CD4-positive, alpha-beta T cell (primary cell): Measurements from ENCODE around the gene COL18A1. TPM values are rescaled to one million over a fixed set of nuclear protein-coding genes. Genes with fewer than 3 reads are reported as not detected.
"Not testable (repeated sequence)": the region's sequence is repeated elsewhere in the genome, so short reads cannot be mapped to it uniquely, and the experiment has no call there.

Experiments
- ATAC-seq: fragments of 200-7000 bp; cut with Tn5 transposase; one replicate; pipeline ENCODE4 v1.10.0; 2022; ENCODE audit warnings: mild to moderate bottlenecking; ENCODE audit not compliant: poor library complexity
- CTCF ChIA-PET: fragments of 350-600 bp; sonication (Branson Sonifier 250); formaldehyde crosslinking; loops from one replicate; lab custom pipeline; 2021; ENCODE audit warnings: antibody characterized with exemption, inconsistent platforms; lab: Charles Lee
- POLR2A ChIA-PET: fragments of 350-600 bp; sonication (Branson Sonifier 250); formaldehyde crosslinking; loops from one replicate; lab custom pipeline; 2021; ENCODE audit warnings: antibody characterized with exemption, inconsistent platforms; lab: Charles Lee
- DNase-seq, 14 experiments: peaks; one replicate each; pipeline ENCODE4 v3.0.0-alpha.2; 2013 to 2020; ENCODE audit warnings: mixed read lengths in 2 of 14
- H3K27ac ChIP-seq, 2 donors: one replicate each; pipeline versions ENCODE4 v1.5.1 to v1.7.0; 2013; ENCODE audit warnings: low read length in 2 of 2, low read depth in 1 of 2, mild to moderate bottlenecking in 1 of 2
- H3K27me3 ChIP-seq, 2 experiments: 1 replicate in 1 of 2; 2 replicates in 1 of 2; pipeline versions ENCODE4 v1.6.1 to v1.7.0; 2013; ENCODE audit warnings: low read length in 2 of 2, control low read depth in 1 of 2, mild to moderate bottlenecking in 1 of 2, moderate library complexity in 1 of 2; ENCODE audit not compliant: insufficient read depth in 2 of 2, control insufficient read depth in 1 of 2
- H3K36me3 ChIP-seq: one replicate; pipeline ENCODE4 v1.6.1; 2013; ENCODE audit warnings: low read length, control low read depth; ENCODE audit not compliant: insufficient read depth
- H3K4me1 ChIP-seq: one replicate; pipeline ENCODE4 v1.6.1; 2013; ENCODE audit warnings: low read length, control low read depth; ENCODE audit not compliant: insufficient read depth
- H3K4me3 ChIP-seq: one replicate; pipeline ENCODE4 v1.5.1; 2013; ENCODE audit warnings: mild to moderate bottlenecking, low read length, moderate library complexity
- H3K9me3 ChIP-seq, 2 experiments: 1 replicate in 1 of 2; 2 replicates in 1 of 2; pipeline versions ENCODE4 v1.6.1 to v1.7.0; 2013; ENCODE audit warnings: low read length in 2 of 2, mild to moderate bottlenecking in 2 of 2, control low read depth in 1 of 2, moderate library complexity in 1 of 2; ENCODE audit not compliant: control insufficient read depth in 1 of 2, insufficient read depth in 1 of 2
- H3K27ac Mint-ChIP-seq: one replicate; pipeline ENCODE4 v1.8.0; 2020; ENCODE audit warnings: mixed read lengths
- H3K27me3 Mint-ChIP-seq: one replicate; pipeline ENCODE4 v1.8.0; 2021; ENCODE audit warnings: mixed read lengths
- H3K36me3 Mint-ChIP-seq: one replicate; pipeline ENCODE4 v1.8.0; 2021; ENCODE audit warnings: low read depth, mixed read lengths
- H3K4me1 Mint-ChIP-seq: one replicate; pipeline ENCODE4 v1.8.0; 2021; ENCODE audit warnings: low read depth, mixed read lengths
- H3K4me3 Mint-ChIP-seq: one replicate; pipeline ENCODE4 v1.8.0; 2020; ENCODE audit warnings: mild to moderate bottlenecking, mixed read lengths
- H3K9me3 Mint-ChIP-seq: one replicate; pipeline ENCODE4 v1.8.0; 2020; ENCODE audit warnings: mixed read lengths
- intact Hi-C, 2 experiments: fragments of 100-400 bp; cut with DNase I in 1 of 2; cut with micrococcal nuclease in 1 of 2; formaldehyde crosslinking; loops; one replicate each; pipeline versions ENCODE4 v1.15.1 to v1.9.0; 2023 to 2025; cut with DNase I, micrococcal nuclease
- total RNA-seq, 174 experiments: library from RNA in 2 of 174; stranded (reverse) in 2 of 174; gene quantifications; one replicate each; pipeline ENCODE4 v1.2.3 and lab custom pipeline; 2021 to 2026
- TF ChIP-seq, protein P1 (sequence below): fragments of 200-600 bp; IDR thresholded peaks from one replicate; pipeline ENCODE4 v1.8.0; 2022; ENCODE audit warnings: antibody characterized with exemption, mild to moderate bottlenecking

COL18A1 gene
- total RNA-seq, 2 experiments from 2014 or later = 15.2 to 16.0 TPM

DNA sequence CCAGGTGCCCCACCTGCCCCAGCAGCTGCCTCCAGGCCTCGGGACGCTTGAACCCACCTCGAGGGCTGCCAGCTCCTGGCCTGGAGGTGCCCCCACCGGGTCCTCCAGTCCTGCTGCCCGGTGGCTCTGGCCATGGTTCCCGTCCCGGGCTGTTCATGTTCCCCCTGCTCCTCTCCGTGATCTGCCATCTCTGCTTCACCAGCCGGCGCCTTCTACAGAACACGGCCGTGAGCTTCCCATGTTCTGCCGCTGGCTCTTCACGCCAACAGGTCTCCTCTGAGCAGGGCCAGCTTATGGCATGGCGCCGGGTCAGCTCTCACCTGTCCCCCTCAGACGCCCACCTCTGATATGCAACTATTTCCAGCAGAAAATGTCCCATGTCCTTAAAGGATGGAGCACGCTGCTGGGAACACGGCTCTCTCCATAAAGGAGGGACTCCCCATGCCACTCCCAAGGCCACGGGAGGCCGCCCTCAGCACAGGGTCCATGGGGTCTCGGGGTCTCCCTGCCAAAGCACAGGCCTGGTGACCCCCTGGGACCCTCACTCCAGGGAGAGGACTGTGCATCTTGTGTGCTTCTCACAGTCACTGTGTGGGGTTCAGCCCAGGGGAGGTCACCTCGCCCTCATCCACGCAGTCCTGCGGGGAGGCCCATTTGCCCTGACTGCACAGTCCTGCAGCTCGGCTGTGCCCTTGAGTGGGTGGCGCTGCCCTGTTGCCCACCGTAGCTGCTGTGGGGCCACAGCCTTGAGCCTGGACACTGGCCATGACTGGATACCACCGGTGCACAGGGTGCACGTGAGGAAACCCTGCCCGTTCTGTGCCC lies 36.7 kb downstream of the COL18A1 start:
- intact Hi-C loops = loop anchor here in 1 of 2 experiments (10.0 kb wide), 1 partner anchor 487 kb away; no protein-coding TSS in a partner anchor
- Histone ChIP-seq H3K9me3 (peaks cover 0 to 15% of the 10 kb centered on the region in 2 experiments), H3K27ac (no peak overlapping the region), H3K4me1 (peaks cover 20% of the 10 kb centered on the region), H3K36me3 (no peaks in the 10 kb centered on the region), H3K4me3 (no peak overlapping the region), H3K27me3 (peaks cover 0 to 2% of the 10 kb centered on the region in 2 experiments)
- H3K4me1 Mint-ChIP-seq = peaks cover 12% of the 10 kb centered on the region
- H3K9me3 Mint-ChIP-seq = no peaks in the 10 kb centered on the region
- ATAC-seq (no peak), DNase-seq (no peak)
- ChIA-PET POLR2A (no interaction called here), CTCF (no interaction called here)
- no peaks in the 10 kb centered on the region for H3K36me3 Mint-ChIP-seq
- TF ChIP-seq, protein P1, sequence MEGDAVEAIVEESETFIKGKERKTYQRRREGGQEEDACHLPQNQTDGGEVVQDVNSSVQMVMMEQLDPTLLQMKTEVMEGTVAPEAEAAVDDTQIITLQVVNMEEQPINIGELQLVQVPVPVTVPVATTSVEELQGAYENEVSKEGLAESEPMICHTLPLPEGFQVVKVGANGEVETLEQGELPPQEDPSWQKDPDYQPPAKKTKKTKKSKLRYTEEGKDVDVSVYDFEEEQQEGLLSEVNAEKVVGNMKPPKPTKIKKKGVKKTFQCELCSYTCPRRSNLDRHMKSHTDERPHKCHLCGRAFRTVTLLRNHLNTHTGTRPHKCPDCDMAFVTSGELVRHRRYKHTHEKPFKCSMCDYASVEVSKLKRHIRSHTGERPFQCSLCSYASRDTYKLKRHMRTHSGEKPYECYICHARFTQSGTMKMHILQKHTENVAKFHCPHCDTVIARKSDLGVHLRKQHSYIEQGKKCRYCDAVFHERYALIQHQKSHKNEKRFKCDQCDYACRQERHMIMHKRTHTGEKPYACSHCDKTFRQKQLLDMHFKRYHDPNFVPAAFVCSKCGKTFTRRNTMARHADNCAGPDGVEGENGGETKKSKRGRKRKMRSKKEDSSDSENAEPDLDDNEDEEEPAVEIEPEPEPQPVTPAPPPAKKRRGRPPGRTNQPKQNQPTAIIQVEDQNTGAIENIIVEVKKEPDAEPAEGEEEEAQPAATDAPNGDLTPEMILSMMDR = no peak
- peaks cover 5% of the 10 kb centered on the region for H3K27me3 Mint-ChIP-seq
- H3K27ac Mint-ChIP-seq = no peak overlapping the region
- H3K4me3 Mint-ChIP-seq = no peak overlapping the region

GRCh38 chr21:45442276-45442675 lies 37.3 kb downstream of the COL18A1 start:
- Histone ChIP-seq H3K27me3 (peaks cover 0 to 2% of the 10 kb centered on the region in 2 experiments), H3K9me3 (peaks cover 0 to 19% of the 10 kb centered on the region in 2 experiments), H3K36me3 (no peaks in the 10 kb centered on the region), H3K4me1 (peaks cover 17% of the 10 kb centered on the region), H3K4me3 (no peak overlapping the region), H3K27ac (no peak overlapping the region)
- H3K4me1 Mint-ChIP-seq = peaks cover 12% of the 10 kb centered on the region
- TF ChIP-seq, protein P1 = no peak
- DNase-seq (no peak), ATAC-seq (no peak)
- ChIA-PET CTCF (no interaction called here), POLR2A (no interaction called here)
- H3K27me3 Mint-ChIP-seq = peaks cover 5% of the 10 kb centered on the region
- no peak overlapping the region for H3K4me3 Mint-ChIP-seq
- H3K36me3 Mint-ChIP-seq = no peaks in the 10 kb centered on the region
- intact Hi-C loops = loop anchor here in 1 of 2 experiments (10.0 kb wide), 1 partner anchor 487 kb away; no protein-coding TSS in a partner anchor
- H3K27ac Mint-ChIP-seq = no peak overlapping the region
- no peaks in the 10 kb centered on the region for H3K9me3 Mint-ChIP-seq

- POLR2A ChIA-PET, H3K27me3 Mint-ChIP-seq, H3K4me3 ChIP-seq, H3K36me3 Mint-ChIP-seq, H3K9me3 Mint-ChIP-seq, H3K4me3 Mint-ChIP-seq, ATAC-seq, H3K27ac Mint-ChIP-seq, H3K27ac ChIP-seq, H3K36me3 ChIP-seq, H3K27me3 ChIP-seq, DNase-seq, CTCF ChIA-PET: not testable (repeated sequence)
- Histone ChIP-seq H3K9me3 (peaks cover 0 to 19% of the 10 kb centered on the region in 2 experiments), H3K4me1 (peaks cover 17% of the 10 kb centered on the region)
- intact Hi-C loops = loop anchor here in 1 of 2 experiments (1.0 to 10.0 kb wide), 2 partner anchors 377 to 488 kb away; no protein-coding TSS in a partner anchor
- H3K4me1 Mint-ChIP-seq = peaks cover 12% of the 10 kb centered on the region
Measured at GRCh38 chr21:45442686-45443594, 38.0 kb downstream of the COL18A1 start.
